Measurements from ENCODE around the gene SLC22A23.
A peak's percentile ranks its signal among the peaks of the same experiment; 100 is the strongest.

The SLC22A23 gene

DNA sequence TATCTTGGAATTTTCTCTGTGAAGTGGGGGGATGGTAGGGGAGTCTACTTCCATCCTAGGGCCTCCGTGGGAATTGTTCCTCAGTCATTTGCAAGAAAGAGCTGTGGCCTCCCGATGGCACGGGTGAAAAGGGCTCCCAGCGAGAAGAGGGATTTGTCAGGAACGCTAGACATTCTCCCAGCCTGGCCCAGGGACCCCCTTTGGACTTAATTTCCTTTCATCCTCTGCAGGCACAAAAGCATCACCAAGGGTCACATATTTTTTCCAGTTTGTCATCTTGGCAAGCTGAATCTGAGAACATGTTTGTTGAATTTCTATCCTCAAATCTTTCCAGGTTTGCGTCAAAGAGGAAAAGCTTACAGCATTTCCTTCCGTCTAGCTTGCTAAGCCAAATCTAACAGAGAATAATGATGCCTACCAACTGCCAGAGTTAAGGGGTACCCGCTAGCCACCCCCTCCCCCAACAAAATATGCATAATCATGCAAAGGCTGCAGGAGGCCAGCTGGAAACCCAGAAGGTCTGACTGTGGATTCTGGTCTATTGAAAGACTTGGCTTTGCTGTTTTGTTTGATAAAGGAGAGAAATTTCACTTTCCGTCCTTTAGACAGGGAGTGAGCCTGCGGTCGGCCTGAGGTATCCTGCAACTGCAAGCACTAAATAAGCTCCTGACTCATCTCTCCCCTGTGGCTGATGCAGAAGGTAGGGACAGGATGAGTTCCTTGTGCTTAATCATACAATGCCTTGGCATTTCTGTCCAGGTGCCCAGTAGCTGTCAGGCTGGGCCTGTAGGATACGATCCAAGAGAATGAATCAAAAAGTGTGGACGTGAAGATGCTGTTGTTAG is 175.0 kb downstream of the SLC22A23 start:
- peak in 15 of 42 donors; percentile 2 to 35 (median 13) for DNase-seq
- intact Hi-C loops (cut with DNase I) = loop anchor here (5.0 to 10.0 kb wide), 3 partner anchors 53 to 713 kb away; no protein-coding TSS in a partner anchor

DNA sequence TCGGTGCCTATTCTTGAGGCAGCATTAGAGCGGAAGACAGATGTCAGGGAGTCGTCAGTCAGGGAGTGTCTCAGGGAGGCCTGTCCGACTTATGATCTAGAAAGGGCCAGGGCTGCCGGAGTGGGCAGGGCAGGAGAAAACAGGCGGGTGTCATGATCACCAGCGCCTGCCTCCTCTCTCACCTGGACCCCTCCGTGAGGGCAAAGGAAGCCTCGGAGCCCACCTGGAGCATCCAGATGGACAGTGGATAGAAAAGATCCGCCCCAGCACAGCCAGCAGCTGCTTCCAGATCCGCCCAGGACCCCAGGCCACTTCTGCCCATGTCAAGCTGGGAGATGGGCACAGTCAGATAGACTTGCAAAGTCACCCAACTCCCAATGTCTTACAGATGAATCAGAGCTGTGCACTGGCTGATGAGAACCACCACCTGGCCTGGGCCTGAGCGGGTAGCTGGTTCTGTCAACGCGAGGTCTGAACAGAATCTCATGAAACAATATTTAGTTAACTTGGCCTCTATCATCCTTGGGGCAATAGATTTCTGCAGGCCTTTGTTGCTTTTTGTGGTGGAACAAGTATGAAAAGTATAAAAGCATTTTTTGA is 175.9 kb downstream of the SLC22A23 start:
- peak in 17 of 42 donors; percentile 2 to 34 (median 10) for DNase-seq
- intact Hi-C loops (cut with DNase I) = loop anchor here (5.0 to 10.0 kb wide), 3 partner anchors 54 to 714 kb away; no protein-coding TSS in a partner anchor

DNA sequence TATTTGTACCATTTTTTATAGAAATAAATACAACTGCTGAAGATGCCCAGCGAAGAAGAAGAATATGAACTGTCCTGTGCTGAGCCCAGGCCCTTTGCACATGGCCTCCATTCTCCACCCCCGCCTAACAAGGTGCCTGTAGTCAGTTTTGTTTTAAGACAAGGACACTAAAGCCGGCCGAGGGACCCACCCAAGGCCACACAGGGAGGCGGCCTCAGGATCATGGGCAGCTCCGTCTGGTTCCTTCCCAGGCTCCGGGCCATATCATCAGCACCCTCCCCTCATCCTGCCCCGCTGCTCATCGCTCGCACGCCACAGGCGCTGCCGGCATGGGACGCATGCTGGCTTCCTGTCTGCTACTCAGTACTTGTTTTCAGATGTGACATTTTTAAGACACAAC is 176.8 kb downstream of the SLC22A23 start:
- intact Hi-C loops (cut with DNase I) = loop anchor here (5.0 to 10.0 kb wide), 3 partner anchors 55 to 715 kb away; no protein-coding TSS in a partner anchor
- peak in 15 of 42 donors; percentile 3 to 40 (median 15) for DNase-seq

DNA sequence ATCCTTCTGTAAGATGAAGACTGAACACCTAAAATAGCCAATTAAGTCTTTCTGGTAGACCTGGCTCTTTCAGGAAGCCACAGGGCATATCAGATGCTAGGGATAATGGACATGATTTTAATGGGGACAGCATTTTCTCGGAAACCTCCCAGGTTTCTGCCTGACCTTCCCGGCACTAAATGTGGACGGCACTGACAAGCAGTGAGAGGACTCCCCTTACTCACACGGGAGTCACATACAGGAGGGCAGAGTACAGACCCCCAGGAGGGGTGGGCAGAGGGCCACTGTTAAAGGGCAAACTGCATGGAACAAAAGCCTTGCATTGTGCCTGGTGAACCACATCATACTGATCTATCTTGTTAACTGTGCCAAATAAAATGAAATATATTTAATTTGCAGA is 178.2 kb downstream of the SLC22A23 start:
- intact Hi-C loops (cut with DNase I) = no loop called here
- peak in 13 of 42 donors; percentile 1 to 21 (median 9) for DNase-seq

DNA sequence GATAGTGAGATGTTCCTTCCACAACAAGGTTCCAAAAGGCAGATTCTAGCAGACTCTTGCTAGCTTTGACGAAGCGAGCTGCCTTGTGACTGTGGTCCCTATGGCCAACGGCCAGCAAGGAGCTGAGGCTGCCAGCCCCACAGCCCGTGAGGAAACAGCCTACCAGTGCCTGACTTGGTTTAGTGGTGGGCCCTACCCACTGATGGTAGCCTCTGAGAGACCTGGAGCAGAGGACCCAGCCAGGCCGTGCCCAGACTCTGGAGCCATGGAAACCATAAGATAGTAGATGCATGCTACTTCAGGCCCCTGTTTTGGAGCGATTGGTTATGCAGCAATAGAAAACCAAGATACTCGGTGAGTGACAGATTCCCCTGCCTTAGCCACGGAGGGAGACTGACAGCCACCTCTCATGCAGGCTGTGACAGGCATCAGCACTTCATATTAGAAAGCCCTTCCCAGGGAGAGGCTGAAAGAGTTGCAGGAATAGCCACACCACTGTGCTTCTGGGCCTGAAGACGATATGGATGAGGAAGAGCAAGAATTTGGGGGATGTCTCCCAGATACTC is 178.9 kb downstream of the SLC22A23 start:
- intact Hi-C loops (cut with DNase I) = no loop called here
- DNase-seq = peak in 6 of 42 donors; percentile 6 to 33 (median 20)

DNA sequence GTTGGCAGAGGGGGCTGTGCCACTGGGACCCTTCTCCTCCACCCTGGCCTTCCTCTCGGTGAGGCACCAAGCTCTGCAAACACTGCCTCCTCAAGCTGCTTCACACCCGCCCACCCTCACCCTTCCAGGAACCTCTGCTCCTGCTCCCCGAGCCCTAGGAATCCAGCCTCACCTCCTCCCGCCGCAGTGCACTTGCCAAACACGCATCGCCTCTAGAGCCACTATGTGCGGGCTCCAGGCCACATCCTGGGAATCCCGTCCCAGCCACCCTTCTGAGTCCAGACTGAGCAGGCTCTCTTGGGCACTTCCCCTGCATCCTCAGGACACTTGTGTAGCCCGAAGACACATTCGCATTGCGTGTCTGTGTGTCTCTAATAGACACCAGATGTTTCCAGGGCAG is 179.6 kb downstream of the SLC22A23 start:
- DNase-seq = peak in 4 of 42 donors; percentile 19 to 34 (median 30)
- intact Hi-C loops (cut with DNase I) = no loop called here

DNA sequence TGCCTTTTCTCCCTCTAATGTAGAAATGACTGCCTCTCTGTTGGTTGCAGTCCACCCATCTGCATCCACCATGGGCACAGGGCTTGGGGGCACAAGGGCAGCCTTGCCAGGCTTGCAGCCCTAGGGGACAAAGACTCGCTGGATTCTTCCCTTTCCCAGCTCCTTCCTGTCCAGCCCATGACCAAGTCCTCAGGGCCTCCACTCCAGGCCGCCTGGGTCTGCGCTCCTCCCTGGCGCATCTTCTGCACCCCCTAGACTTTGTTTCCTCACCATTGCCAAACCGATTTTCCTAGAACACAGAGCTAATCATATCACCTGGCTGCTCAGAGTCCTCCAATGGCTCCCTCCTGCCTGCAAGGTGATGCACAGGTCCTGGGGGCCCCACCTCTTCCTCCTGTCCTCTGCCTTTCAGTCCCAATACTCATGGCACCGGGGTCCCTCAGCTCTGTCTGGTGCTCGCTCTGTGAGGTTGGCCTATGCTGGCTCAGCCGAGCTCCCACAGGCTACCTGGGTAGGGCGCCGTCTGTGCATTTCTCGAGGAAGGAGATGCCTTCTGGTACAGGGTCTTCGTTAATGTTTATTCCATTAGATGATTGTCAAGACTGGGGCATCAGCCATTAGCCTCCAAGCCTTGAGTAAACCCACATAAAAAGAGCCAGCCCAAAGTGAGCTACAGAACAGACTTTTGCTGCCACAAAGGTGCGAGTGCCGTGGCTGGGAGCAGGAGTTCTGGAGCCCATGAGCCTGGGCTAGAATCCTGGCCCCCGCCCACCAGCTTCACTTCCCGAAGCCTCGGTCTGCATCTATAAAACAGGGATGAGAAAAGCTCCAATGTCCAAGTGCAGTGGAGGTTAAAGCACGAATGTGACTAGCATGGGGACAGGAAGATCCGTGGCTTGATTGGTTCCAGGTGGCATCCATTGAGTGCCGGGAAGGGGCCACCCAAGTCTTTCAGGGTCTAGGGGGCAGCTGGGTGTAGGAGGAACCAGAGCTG is 180.4 kb downstream of the SLC22A23 start:
- intact Hi-C loops (cut with DNase I) = no loop called here

DNA sequence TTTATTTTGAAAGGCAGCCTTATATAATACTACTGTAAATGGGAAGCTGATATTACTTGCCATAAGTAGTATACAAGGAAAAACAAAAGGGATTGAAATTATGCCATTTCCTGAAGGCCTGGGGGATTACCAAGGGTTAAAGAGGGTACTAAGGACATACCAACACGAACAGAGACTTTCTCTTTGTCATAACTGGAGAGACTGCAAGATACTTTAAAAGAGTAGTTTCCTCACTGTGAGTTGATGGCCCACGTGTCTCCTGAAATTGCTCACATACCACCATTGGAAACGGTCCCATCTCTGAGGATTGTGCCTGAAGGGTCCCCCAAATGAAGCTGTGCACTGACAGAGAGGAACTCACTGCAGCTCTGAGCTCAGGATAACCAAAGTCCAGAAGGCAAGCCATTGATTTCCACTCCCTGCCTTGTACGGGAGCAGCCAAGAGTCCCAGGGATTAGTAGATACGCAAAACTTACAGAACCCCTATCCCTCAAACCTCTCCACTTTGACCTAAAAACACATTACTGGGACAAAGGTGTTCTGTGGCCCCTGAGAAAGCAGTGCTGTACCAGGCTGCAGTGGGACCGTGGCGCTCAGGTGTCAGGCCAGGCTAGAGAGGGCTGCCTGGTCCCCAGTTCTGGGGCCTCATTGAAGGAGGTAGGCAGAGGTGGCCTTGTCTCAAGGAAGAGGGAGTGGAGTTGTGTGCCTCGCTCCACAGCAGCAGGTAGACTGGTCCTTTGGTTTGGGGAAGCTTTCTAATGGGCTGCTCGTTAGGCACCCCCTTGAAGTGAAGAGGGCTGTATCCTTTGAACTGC is 182.9 kb downstream of the SLC22A23 start:
- intact Hi-C loops (cut with DNase I) = no loop called here
- no peak for DNase-seq

More for the DNA sequence above, 180.4 kb downstream of the SLC22A23 start:
- no peak for DNase-seq

DNA sequence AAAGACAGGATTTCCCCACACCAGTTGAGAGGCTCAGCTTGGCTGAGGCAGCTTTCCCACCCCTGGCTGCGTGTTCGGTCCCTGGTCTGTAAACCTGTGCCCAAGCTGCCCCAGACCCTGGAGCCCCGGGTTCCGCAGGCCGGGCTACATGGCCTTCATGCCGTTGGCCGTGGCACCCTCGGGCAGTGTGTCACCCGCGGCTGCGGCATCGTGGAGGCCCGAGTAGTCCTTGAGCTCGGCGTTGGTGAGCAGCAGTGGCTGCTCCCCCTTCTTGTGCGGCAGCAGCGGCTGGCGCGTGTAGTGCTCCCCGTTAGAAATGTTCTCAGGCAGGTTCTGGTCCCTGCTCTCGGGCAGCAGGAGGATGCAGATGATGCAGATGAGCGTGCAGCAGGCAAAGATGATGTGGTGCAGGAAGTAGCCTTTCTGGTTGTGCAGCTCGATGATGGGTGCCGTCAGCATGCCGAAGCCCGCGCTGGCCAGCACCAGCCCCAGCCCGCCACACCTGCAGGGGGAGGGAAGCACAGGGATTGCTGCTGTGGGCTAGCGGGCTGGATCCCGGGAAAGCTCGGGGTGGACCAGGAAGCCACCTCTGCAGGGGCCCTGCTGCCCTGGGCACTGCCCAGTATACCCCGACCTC is 183.8 kb downstream of the SLC22A23 start:
- intact Hi-C loops (cut with DNase I) = no loop called here
- DNase-seq = no peak

DNA sequence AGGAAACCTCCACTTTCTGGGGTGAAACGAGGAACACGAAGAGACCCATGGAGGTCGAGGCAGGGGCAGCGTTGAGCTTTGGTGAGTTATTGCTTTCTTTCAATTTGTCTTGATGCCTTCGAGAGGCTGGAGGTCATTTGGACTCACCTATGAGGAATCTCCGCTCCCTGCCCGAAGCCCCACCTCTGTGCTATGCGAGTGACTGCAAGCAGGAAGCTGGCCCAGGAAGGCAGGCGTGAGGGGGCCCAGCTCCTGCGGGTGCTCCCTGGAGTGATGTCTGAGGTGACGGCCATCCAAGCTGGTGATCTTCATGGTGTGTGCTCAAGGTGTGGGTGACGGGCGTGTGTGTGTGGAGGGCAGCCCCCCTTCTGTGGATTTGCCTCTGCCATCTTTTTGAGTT is 185.1 kb downstream of the SLC22A23 start:
- intact Hi-C loops (cut with DNase I) = no loop called here

DNA sequence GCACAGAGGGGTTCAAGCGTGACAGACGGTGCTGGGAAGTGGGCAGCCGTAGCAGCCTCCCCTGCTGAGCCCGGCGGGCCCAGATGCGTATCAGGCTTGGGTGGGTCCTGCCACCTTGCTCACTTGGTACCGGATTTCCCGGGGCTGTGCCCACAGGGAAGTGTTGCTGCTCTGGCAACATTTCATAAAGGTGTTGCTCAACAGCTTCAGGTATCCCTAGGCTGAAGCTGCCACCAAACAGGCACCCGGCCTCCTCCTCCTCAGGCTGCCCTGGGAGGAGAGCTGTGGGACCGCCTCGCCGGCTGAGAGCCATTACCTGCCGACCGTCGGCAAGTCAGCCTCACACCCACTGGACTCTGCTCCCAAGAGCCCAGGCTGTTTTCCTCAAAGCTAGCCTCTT is 186.6 kb downstream of the SLC22A23 start:
- no peak for DNase-seq
- intact Hi-C loops (cut with DNase I) = no loop called here

More for the DNA sequence above, 185.1 kb downstream of the SLC22A23 start:
- peak in 1 of 42 donors; percentile 15 for DNase-seq

DNA sequence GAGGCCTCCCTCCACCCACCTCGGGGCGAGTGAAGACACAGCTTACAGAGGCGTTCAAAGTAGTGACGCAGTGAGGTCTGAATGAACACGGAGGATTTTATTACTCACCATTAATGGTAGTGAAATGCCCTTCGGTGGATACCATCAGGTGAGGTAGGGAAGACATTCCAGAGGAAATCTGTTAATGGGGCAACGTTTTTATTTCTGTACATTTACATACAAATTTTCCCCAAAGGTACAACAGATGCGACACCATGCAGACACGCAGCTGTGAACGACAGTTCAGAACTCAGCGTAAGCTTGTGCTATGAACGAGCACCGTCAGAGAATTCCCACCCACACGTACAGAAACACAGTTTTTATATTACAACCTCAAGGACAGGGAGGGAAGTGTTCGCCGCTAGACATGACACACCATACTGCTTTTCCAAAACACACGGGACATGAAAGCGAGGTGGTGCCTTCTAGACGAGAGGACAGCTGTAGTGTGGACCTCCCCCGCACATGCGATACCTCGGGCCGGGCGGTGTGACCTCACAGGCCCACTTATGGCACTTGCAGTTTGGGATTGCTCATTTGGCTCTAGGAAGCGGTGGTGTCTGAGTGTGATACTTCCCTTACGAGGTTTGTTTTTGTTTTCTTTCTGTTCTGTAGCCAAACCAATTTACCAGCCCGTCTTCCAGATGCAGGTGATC is 187.4 kb downstream of the SLC22A23 start:
- DNase-seq = peak in 6 of 42 donors; percentile 48 to 69 (median 54)
- intact Hi-C loops (cut with DNase I) = no loop called here

DNA sequence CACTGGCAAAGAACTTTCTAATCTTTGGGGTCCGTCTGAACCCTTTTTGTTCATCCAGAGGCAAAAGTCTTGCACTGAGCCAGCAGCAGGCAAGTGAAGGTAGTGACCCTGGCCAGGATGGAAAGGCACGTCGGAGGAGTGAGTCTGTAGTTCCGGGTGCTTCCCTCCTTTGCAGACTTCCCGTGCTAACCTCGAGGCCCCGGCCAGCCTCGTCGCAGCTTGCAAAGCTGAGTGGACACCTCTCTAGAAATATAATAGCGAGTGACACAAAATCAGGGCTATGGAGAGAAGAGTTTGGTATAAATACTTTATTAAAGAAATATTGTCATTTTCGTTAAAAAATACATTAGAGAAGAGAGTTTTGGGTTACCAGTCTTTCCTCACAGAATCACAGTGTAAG is 188.2 kb downstream of the SLC22A23 start:
- DNase-seq = no peak
- intact Hi-C loops (cut with DNase I) = no loop called here

DNA sequence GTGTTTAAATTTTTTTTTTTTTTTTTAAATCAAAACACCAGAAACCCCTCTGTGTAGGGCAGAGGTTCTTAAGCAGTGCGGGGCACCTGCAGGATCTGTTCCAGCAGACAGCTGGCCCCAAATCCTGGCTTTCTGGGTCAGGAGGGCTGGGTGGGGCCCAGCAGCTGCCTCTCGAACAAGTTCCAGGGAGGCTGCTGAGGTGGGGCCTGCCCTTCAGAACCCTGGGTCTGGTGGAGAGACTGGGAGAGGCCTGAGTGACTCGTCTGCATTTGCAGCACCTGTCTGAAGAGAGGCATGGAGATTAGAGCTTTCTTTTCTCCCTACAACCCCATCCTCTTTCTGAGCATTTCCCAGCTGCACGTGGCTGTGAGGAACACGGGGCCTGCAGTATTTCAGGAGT is 189.7 kb downstream of the SLC22A23 start:
- intact Hi-C loops (cut with DNase I) = no loop called here
- DNase-seq = no peak

DNA sequence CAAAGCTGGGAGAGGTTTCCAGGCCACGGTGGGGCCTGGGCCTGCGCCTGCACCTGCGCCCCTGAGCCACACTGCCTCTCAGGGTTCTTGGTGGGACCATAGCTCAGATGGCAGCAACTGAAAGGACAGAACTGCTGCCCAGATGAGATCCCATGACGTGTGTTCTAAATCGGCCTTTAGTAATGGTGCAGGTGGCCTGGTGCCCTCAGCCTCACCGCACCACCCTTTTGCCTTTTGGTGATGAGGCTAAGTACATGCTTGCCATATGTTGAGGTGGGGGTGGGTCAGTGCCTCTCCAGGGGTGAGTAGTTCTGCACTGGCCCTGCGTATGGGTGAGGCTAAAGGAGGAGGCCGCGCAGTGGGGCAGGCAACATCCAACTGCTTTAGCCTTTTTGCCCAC is 190.7 kb downstream of the SLC22A23 start:
- intact Hi-C loops (cut with DNase I) = no loop called here
- DNase-seq = no peak

DNA sequence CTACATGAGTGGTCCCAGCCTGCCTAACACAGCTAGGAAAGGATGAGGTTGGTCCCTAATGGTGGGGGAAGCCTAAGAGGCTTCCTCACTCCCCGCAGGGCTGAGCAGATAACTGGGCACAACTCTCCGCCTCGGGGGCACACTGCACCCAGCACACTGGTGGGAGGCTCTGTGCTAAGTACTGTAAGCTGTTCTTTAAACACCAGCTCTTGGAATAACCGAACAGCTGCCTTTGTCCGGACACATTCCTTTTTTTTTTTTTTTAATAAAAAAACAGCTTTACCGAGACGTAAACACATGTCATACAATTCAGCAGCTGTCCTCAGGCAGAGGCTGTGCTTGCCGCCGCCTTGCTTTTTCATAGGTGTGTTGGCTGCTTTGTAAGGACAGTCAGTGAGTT is 191.2 kb downstream of the SLC22A23 start:
- no peak for DNase-seq
- intact Hi-C loops (cut with DNase I) = no loop called here

DNA sequence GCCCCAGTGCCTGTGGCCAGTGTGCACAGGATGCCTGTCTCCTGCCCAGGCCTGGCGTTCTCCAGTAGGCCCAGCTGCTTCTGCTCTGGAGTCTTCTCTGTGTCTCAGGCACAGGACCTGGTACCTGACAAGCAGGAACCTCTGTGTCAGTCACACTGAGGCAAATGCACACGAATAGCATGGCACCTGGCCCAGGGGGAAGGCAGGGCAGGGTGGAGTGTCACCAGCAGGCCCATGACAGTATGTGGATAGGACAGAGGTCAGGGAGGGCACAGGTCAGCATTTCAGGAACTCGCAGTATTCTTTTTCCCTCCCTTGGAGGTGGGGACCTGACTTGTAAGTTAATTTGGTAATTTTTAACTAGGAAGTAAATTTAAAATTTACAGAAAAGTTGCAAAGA is 192.5 kb downstream of the SLC22A23 start:
- intact Hi-C loops (cut with DNase I) = no loop called here
- no peak for DNase-seq
